HCT116 (cell line): Measurements from ENCODE around the gene TPD52L2. TPM values are rescaled to one million over a fixed set of nuclear protein-coding genes. Genes with fewer than 3 reads are reported as not detected.

ENCODE experiments used
- ATAC-seq: fragments of 200-7000 bp; cut with Tn5 transposase; 2 replicates; pipeline ENCODE4 v1.9.1; 2020; ENCODE audit warnings: mild to moderate bottlenecking, moderate library complexity
- BruUV-seq: library from RNA; stranded (reverse); fragments of 400-500 nt; replicated peaks from 2 replicates; lab custom pipeline; 2021; lab: Mats Ljungman, UMichigan
- CTCF ChIA-PET: fragments of 300-600 bp; sonication (Branson Sonifier 250); formaldehyde crosslinking; loops from one replicate; lab custom pipeline; 2021; ENCODE audit warnings: antibody characterized with exemption; lab: Charles Lee
- POLR2A ChIA-PET: fragments of 300-600, 350-600 bp; sonication (Branson Sonifier 250); formaldehyde crosslinking; loops from one replicate; lab custom pipeline; 2021; ENCODE audit warnings: antibody characterized with exemption; lab: Charles Lee
- RAD21 ChIA-PET, 2 experiments: fragments of 300-600 bp; sonication (Branson Sonifier 250); formaldehyde crosslinking; loops; one replicate each; lab custom pipeline; 2023; ENCODE audit warnings: low total read pairs in 2 of 2; ENCODE audit not compliant: uncharacterized antibody in 2 of 2, unreplicated experiment in 2 of 2, low non-redundant PET in 1 of 2; lab: Charles Lee
- DNase-seq: peaks from one replicate; pipeline ENCODE4 v3.0.0-alpha.2; 2010; ENCODE audit warnings: low read depth, low spot score
- H2AFZ ChIP-seq: fragments of 200-600 bp; shearing (Covaris generic), sonication (generic); 2 replicates; pipeline ENCODE4 v1.6.1; 2017; ENCODE audit warnings: low read depth, mixed run types, mixed read lengths, antibody characterized with exemption, low read length; ENCODE audit not compliant: poor library complexity, severe bottlenecking
- H3K27ac ChIP-seq: 2 replicates; pipeline ENCODE4 v1.5.1; 2012; ENCODE audit warnings: low read depth, low read length
- H3K27me3 ChIP-seq: fragments of 200-600 bp; sonication (generic); 2 replicates; pipeline ENCODE4 v1.6.1; 2016; ENCODE audit warnings: mixed run types, low read length, mixed read lengths; ENCODE audit not compliant: insufficient read depth
- H3K36me3 ChIP-seq, 2 experiments: fragments of 200-500 bp in 1 of 2; fragments of 200-600 bp in 1 of 2; sonication (Bioruptor generic) in 1 of 2; sonication (generic) in 1 of 2; 2 replicates each; pipeline versions ENCODE4 v1.5.1 to v1.6.1; 2014 to 2016; ENCODE audit warnings: low read length in 2 of 2, inconsistent platforms in 1 of 2, mixed read lengths in 1 of 2, mixed run types in 1 of 2; ENCODE audit not compliant: insufficient read depth in 2 of 2, control insufficient read depth in 1 of 2
- H3K4me1 ChIP-seq, 2 experiments: fragments of 200-600 bp in 1 of 2; sonication (generic) in 1 of 2; 2 replicates each; pipeline versions ENCODE4 v1.5.1 to v1.6.1; 2012 to 2017; ENCODE audit warnings: low read length in 2 of 2, inconsistent platforms in 1 of 2, mild to moderate bottlenecking in 1 of 2, mixed read lengths in 1 of 2, mixed run types in 1 of 2, moderate library complexity in 1 of 2; ENCODE audit not compliant: insufficient read depth in 2 of 2, control insufficient read depth in 1 of 2
- H3K4me2 ChIP-seq: fragments of 200-600 bp; sonication (generic); 2 replicates; pipeline ENCODE4 v1.6.1; 2017; ENCODE audit warnings: mixed run types, low read length, mixed read lengths
- H3K4me3 ChIP-seq, 2 experiments: fragments of 200-600 bp in 1 of 2; sonication (generic) in 1 of 2; replicated peaks in 1 of 2; 2 replicates each; pipeline ENCODE4 v1.5.1; 2011 to 2016; ENCODE audit warnings: low read length in 2 of 2, control low read depth in 1 of 2, low read depth in 1 of 2, mild to moderate bottlenecking in 1 of 2, mixed read lengths in 1 of 2, mixed run types in 1 of 2
- H3K79me2 ChIP-seq: fragments of 200-600 bp; sonication (generic); 2 replicates; pipeline ENCODE4 v1.6.1; 2017; ENCODE audit warnings: mild to moderate bottlenecking, mixed run types, low read length, moderate library complexity, mixed read lengths; ENCODE audit not compliant: insufficient read depth
- H3K9ac ChIP-seq: fragments of 200-600 bp; sonication (generic); 2 replicates; pipeline ENCODE4 v1.6.1; 2016; ENCODE audit warnings: low read length, mixed read lengths
- H3K9me2 ChIP-seq: fragments of 200-600 bp; sonication (generic), shearing (Covaris generic); 2 replicates; pipeline ENCODE4 v1.6.1; 2017; ENCODE audit warnings: mixed run types, mild to moderate bottlenecking, moderate library complexity; ENCODE audit not compliant: insufficient read depth
- H3K9me3 ChIP-seq, 2 experiments: fragments of 200-500 bp in 1 of 2; fragments of 200-600 bp in 1 of 2; sonication (Bioruptor generic) in 1 of 2; sonication (generic) in 1 of 2; 2 replicates each; pipeline ENCODE4 v1.6.1; 2014 to 2017; ENCODE audit warnings: low read length in 2 of 2, mixed read lengths in 2 of 2, inconsistent platforms in 1 of 2, low read depth in 1 of 2, mild to moderate bottlenecking in 1 of 2, mixed run types in 1 of 2, moderate library complexity in 1 of 2; ENCODE audit not compliant: control insufficient read depth in 1 of 2, insufficient read depth in 1 of 2
- H4K20me1 ChIP-seq: fragments of 200-600 bp; sonication (generic), shearing (Covaris generic); 2 replicates; pipeline ENCODE4 v1.6.1; 2017; ENCODE audit warnings: mixed run types, mild to moderate bottlenecking, moderate library complexity; ENCODE audit not compliant: insufficient read depth
- CBX3 ChIP-seq: IDR thresholded peaks from 2 replicates; pipeline ENCODE4 v1.6.1; 2012; ENCODE audit warnings: low read depth
- CEBPB ChIP-seq: IDR thresholded peaks from 2 replicates; pipeline ENCODE4 v1.6.1; 2012; ENCODE audit warnings: low read depth
- EZH2 ChIP-seq: fragments of 200-600 bp; sonication (generic); IDR thresholded peaks from 2 replicates; pipeline ENCODE4 v1.6.1; 2017; ENCODE audit warnings: antibody characterized with exemption, mixed run types
- EZH2phosphoT487 ChIP-seq: fragments of 200-600 bp; IDR thresholded peaks from 2 replicates; pipeline ENCODE4 v1.6.1; 2018; ENCODE audit warnings: antibody characterized with exemption, borderline replicate concordance
- FOSL1 ChIP-seq: IDR thresholded peaks from 2 replicates; pipeline ENCODE4 v1.6.1; 2012; ENCODE audit warnings: low read depth
- JUND ChIP-seq: IDR thresholded peaks from 2 replicates; pipeline ENCODE4 v1.6.1; 2012
- MAX ChIP-seq: IDR thresholded peaks from 2 replicates; pipeline ENCODE4 v1.6.1; 2012
- POLR2A ChIP-seq: IDR thresholded peaks from 2 replicates; pipeline ENCODE4 v1.7.0; 2011; ENCODE audit warnings: borderline replicate concordance; ENCODE audit not compliant: insufficient read depth, insufficient read length; ENCODE audit errors: extremely low read depth
- POLR2AphosphoS5 ChIP-seq: IDR thresholded peaks from 2 replicates; pipeline ENCODE4 v1.6.1; 2011; ENCODE audit warnings: mild to moderate bottlenecking, low read depth, low read length, moderate library complexity
- RAD21 ChIP-seq: IDR thresholded peaks from 2 replicates; pipeline ENCODE4 v1.6.1; 2012; ENCODE audit warnings: low read depth, mild to moderate bottlenecking
- REST ChIP-seq: IDR thresholded peaks from 2 replicates; pipeline ENCODE4 v1.6.1; 2012; ENCODE audit warnings: low read depth
- SIN3A ChIP-seq: IDR thresholded peaks from 2 replicates; pipeline ENCODE4 v1.6.1; 2012; ENCODE audit warnings: low read depth
- SP1 ChIP-seq: IDR thresholded peaks from 2 replicates; pipeline ENCODE4 v1.6.1; 2012; ENCODE audit warnings: low read depth
- SRF ChIP-seq: IDR thresholded peaks from 2 replicates; pipeline ENCODE4 v1.6.1; 2012; ENCODE audit warnings: low read depth
- YY1 ChIP-seq: IDR thresholded peaks from 2 replicates; pipeline ENCODE4 v1.6.1; 2011; ENCODE audit warnings: low read length, low read depth, moderate library complexity, mild to moderate bottlenecking; ENCODE audit not compliant: insufficient replicate concordance; ENCODE audit errors: extremely low read depth
- ZBTB33 ChIP-seq: IDR thresholded peaks from 2 replicates; pipeline ENCODE4 v1.6.1; 2011; ENCODE audit warnings: mild to moderate bottlenecking, low read length, moderate library complexity; ENCODE audit not compliant: insufficient replicate concordance; ENCODE audit errors: extremely low read depth
- ZFX ChIP-seq: fragments of 450-650 bp; IDR thresholded peaks from 2 replicates; pipeline ENCODE4 v1.6.1; 2017
- intact Hi-C: fragments of 100-400 bp; cut with micrococcal nuclease; formaldehyde crosslinking; loops from 2 replicates; pipeline ENCODE4 v1.10.0; 2022
- total RNA-seq: library from RNA; stranded (reverse); gene quantifications from one replicate; pipeline ENCODE4 v1.2.1, GENCODE V29; 2021; ENCODE audit not compliant: unreplicated experiment
- TF ChIP-seq, protein P1 (sequence below): IDR thresholded peaks from 2 replicates; pipeline ENCODE4 v1.6.1; 2012
- TF ChIP-seq, protein P2 (sequence below), 3 experiments: fragments of 200-600 bp in 1 of 3; sonication (generic) in 1 of 3; IDR thresholded peaks in 2 of 3; conservative IDR thresholded peaks in 1 of 3; 2 replicates each; pipeline ENCODE4 v1.5.1; 2012 to 2017; ENCODE audit warnings: low read depth in 2 of 3, low read length in 2 of 3, antibody characterized with exemption in 1 of 3, borderline replicate concordance in 1 of 3, control low read depth in 1 of 3, mild to moderate bottlenecking in 1 of 3, mixed read lengths in 1 of 3, mixed run types in 1 of 3, moderate library complexity in 1 of 3; ENCODE audit not compliant: insufficient read depth in 1 of 3

Gene TPD52L2
- total RNA-seq, 1 experiment from 2014 or later: 149 TPM

GRCh38 chr20:63886054-63886419, 21.0 kb downstream of the TPD52L2 start:
- no TSS peak for BruUV-seq
- Histone ChIP-seq H3K27ac (no peak overlapping the region; the same call in 1 of the 2 replicates), H3K9me2 (no peaks in the 10 kb centered on the region), H3K4me3 (no peak overlapping the region), H3K27me3 (no peaks in the 10 kb centered on the region), H3K9me3 (no peaks in the 10 kb centered on the region), H3K4me2 (no peak overlapping the region), H3K79me2 (peaks cover 80% of the 10 kb centered on the region), H4K20me1 (no peaks in the 10 kb centered on the region), H3K9ac (no peak overlapping the region), H3K4me1 (no peaks in the 10 kb centered on the region), H3K36me3 (peaks cover 33 to 59% of the 10 kb centered on the region in 2 experiments), H2AFZ (no peak overlapping the region)
- ChIA-PET POLR2A (no interaction called here), RAD21 (no interaction called here), CTCF (no interaction called here)
- ATAC-seq (no peak), DNase-seq (no peak)
- intact Hi-C loops: no loop called here
- TF ChIP-seq, protein P1, sequence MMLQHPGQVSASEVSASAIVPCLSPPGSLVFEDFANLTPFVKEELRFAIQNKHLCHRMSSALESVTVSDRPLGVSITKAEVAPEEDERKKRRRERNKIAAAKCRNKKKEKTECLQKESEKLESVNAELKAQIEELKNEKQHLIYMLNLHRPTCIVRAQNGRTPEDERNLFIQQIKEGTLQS: no peak
- TF ChIP-seq SRF (no peak), ZBTB33 (no peak), RAD21 (no peak), YY1 (no peak), EZH2 (no peak), MAX (no peak), CEBPB (no peak), FOSL1 (no peak), SIN3A (no peak), ZFX (no peak), POLR2AphosphoS5 (no peak), CBX3 (no peak), EZH2phosphoT487 (no peak), JUND (no peak), REST (no peak), POLR2A (no peak), SP1 (no peak)
- TF ChIP-seq, protein P2, sequence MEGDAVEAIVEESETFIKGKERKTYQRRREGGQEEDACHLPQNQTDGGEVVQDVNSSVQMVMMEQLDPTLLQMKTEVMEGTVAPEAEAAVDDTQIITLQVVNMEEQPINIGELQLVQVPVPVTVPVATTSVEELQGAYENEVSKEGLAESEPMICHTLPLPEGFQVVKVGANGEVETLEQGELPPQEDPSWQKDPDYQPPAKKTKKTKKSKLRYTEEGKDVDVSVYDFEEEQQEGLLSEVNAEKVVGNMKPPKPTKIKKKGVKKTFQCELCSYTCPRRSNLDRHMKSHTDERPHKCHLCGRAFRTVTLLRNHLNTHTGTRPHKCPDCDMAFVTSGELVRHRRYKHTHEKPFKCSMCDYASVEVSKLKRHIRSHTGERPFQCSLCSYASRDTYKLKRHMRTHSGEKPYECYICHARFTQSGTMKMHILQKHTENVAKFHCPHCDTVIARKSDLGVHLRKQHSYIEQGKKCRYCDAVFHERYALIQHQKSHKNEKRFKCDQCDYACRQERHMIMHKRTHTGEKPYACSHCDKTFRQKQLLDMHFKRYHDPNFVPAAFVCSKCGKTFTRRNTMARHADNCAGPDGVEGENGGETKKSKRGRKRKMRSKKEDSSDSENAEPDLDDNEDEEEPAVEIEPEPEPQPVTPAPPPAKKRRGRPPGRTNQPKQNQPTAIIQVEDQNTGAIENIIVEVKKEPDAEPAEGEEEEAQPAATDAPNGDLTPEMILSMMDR (IDR thresholded peaks at IDR 0.05 in 2 of 3, conservative IDR thresholded peaks at IDR 0.05 in 1 of 3; ENCODE audit: borderline replicate concordance in 1 of 3, insufficient read depth in 1 of 3, low read depth in 2 of 3, low read length in 2 of 3): no peak
